ENCODE results near the gene NR1D1. TPM values are rescaled to one million over a fixed set of nuclear protein-coding genes. Genes with fewer than 3 reads are reported as not detected.

The NR1D1 gene
- polyA plus RNA-seq, 1 donor (not counting 4 experiments of a cell fraction or from before 2014, with no cell fraction given), result 1.0 TPM

DNA sequence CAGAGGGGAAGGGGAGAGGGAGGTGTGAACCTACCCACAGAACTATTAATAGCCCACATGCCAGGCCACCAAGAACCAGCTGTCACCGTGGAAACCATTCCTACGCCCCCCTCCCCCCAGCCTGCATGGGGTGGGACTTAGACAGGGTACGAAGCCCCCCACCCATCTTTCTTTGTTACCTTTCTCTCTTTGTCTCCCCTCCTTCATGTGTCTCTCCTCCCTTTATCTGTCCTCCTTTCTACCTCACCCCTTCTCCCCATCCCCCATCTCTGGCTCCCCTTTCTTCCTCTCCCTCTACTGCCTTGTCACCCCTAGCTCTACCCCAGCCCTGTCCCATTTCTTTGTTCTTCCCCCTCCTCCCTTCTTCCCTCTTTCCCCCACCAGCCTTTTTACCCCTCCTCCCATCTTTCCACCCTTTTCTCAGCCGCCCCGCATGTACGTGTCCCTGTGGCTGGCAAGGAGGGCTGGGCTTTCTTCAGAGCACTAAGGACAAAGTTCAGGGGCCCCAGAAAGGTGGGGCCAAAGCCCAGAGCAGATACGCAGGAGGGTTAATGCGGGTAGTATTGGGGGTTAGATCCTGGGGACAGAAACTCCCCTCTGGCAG, 29.6 kb downstream of the NR1D1 start:
- Histone ChIP-seq H3K9me1 (ENCODE audit: control insufficient read depth, extremely low read depth, insufficient read depth, low read length) (no peaks in the 10 kb centered on the region), H3K79me2 (ENCODE audit: control insufficient read depth, insufficient read depth, low read length) (no peaks in the 10 kb centered on the region), H3K4me3 (ENCODE audit: control insufficient read depth in 2 of 3, extremely low read depth in 1 of 3, insufficient read depth in 2 of 3, low read depth in 1 of 3, low read length in 3 of 3) (no peak overlapping the region), H4K20me1 (ENCODE audit: control insufficient read depth, extremely low read depth, insufficient read depth, low read length) (no peaks in the 10 kb centered on the region), H3K27ac (ENCODE audit: control insufficient read depth, insufficient read depth, low read length) (no peak overlapping the region), H3K4me1 (ENCODE audit: control insufficient read depth, extremely low read depth, insufficient read depth, low read length) (peaks cover 57% of the 10 kb centered on the region), H3K36me3 (ENCODE audit: control insufficient read depth in 2 of 2, extremely low read depth in 1 of 2, insufficient read depth in 2 of 2, low read length in 2 of 2) (no peaks in the 10 kb centered on the region), H3K27me3 (ENCODE audit: control insufficient read depth, extremely low read depth, insufficient read depth, low read length) (no peaks in the 10 kb centered on the region), H3K9me3 (ENCODE audit: control insufficient read depth, low read depth, low read length) (no peaks in the 10 kb centered on the region), H3K9ac (ENCODE audit: control insufficient read depth, extremely low read depth, insufficient read depth, low read length) (no peak overlapping the region), H2AFZ (ENCODE audit: control insufficient read depth, low read length) (no peak overlapping the region), H3K4me2 (ENCODE audit: control insufficient read depth, extremely low read depth, insufficient read depth, low read depth, low read length) (no peak overlapping the region)
- DNase-seq (ENCODE audit: low read depth, low spot score), result no peak
- TF ChIP-seq EZH2 (IDR thresholded peaks at IDR 0.05; ENCODE audit: low read length), result no peak
- TF ChIP-seq, protein P1, sequence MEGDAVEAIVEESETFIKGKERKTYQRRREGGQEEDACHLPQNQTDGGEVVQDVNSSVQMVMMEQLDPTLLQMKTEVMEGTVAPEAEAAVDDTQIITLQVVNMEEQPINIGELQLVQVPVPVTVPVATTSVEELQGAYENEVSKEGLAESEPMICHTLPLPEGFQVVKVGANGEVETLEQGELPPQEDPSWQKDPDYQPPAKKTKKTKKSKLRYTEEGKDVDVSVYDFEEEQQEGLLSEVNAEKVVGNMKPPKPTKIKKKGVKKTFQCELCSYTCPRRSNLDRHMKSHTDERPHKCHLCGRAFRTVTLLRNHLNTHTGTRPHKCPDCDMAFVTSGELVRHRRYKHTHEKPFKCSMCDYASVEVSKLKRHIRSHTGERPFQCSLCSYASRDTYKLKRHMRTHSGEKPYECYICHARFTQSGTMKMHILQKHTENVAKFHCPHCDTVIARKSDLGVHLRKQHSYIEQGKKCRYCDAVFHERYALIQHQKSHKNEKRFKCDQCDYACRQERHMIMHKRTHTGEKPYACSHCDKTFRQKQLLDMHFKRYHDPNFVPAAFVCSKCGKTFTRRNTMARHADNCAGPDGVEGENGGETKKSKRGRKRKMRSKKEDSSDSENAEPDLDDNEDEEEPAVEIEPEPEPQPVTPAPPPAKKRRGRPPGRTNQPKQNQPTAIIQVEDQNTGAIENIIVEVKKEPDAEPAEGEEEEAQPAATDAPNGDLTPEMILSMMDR (optimal IDR thresholded peaks at IDR 0.05 in 1 of 3, IDR thresholded peaks at IDR 0.05 in 1 of 3, conservative IDR thresholded peaks at IDR 0.05 in 1 of 3; ENCODE audit: extremely low read depth in 1 of 3, insufficient read depth in 2 of 3, low read length in 3 of 3), result no peak
- dilution Hi-C loops (cut with MboI; ENCODE audit: extremely low pct_ligation_motif_present, low sequenced_read_pairs), result no loop called here
- FAIRE-seq, result no peak

- no peak overlapping the region for H3K4me3 ChIP-seq (ENCODE audit: control insufficient read depth in 2 of 3, extremely low read depth in 1 of 3, insufficient read depth in 2 of 3, low read depth in 1 of 3, low read length in 3 of 3)
- TF ChIP-seq, protein P1 (optimal IDR thresholded peaks at IDR 0.05 in 1 of 3, IDR thresholded peaks at IDR 0.05 in 1 of 3, conservative IDR thresholded peaks at IDR 0.05 in 1 of 3; ENCODE audit: extremely low read depth in 1 of 3, insufficient read depth in 2 of 3, low read length in 3 of 3), result peak; percentile 27 to 36 (median 32)
- no peak for TF ChIP-seq EZH2 (IDR thresholded peaks at IDR 0.05; ENCODE audit: low read length)
- H3K9ac ChIP-seq (ENCODE audit: control insufficient read depth, extremely low read depth, insufficient read depth, low read length), result peak overlapping the region; percentile 72
- H3K27me3 ChIP-seq (ENCODE audit: control insufficient read depth, extremely low read depth, insufficient read depth, low read length), result no peaks in the 10 kb centered on the region
- H3K36me3 ChIP-seq (ENCODE audit: control insufficient read depth in 2 of 2, extremely low read depth in 1 of 2, insufficient read depth in 2 of 2, low read length in 2 of 2), result no peaks in the 10 kb centered on the region
- dilution Hi-C loops (cut with MboI; ENCODE audit: extremely low pct_ligation_motif_present, low sequenced_read_pairs), result no loop called here
- H4K20me1 ChIP-seq (ENCODE audit: control insufficient read depth, extremely low read depth, insufficient read depth, low read length), result no peaks in the 10 kb centered on the region
- DNase-seq (ENCODE audit: low read depth, low spot score) (no peak), FAIRE-seq (peak; percentile 70)
- H2AFZ ChIP-seq (ENCODE audit: control insufficient read depth, low read length), result no peak overlapping the region
- no peaks in the 10 kb centered on the region for H3K79me2 ChIP-seq (ENCODE audit: control insufficient read depth, insufficient read depth, low read length)
- H3K9me3 ChIP-seq (ENCODE audit: control insufficient read depth, low read depth, low read length), result no peaks in the 10 kb centered on the region
- H3K4me1 ChIP-seq (ENCODE audit: control insufficient read depth, extremely low read depth, insufficient read depth, low read length), result peaks cover 54% of the 10 kb centered on the region
- H3K4me2 ChIP-seq (ENCODE audit: control insufficient read depth, extremely low read depth, insufficient read depth, low read depth, low read length), result peak overlapping the region; percentile 89
- H3K9me1 ChIP-seq (ENCODE audit: control insufficient read depth, extremely low read depth, insufficient read depth, low read length), result no peaks in the 10 kb centered on the region
- peak overlapping the region; percentile 73 for H3K27ac ChIP-seq (ENCODE audit: control insufficient read depth, insufficient read depth, low read length)
Observed at GRCh38 chr17:40069751-40070708, 30.4 kb downstream of the NR1D1 start.
